ENCODE measurements around the gene B9D1.

Gene B9D1

DNA sequence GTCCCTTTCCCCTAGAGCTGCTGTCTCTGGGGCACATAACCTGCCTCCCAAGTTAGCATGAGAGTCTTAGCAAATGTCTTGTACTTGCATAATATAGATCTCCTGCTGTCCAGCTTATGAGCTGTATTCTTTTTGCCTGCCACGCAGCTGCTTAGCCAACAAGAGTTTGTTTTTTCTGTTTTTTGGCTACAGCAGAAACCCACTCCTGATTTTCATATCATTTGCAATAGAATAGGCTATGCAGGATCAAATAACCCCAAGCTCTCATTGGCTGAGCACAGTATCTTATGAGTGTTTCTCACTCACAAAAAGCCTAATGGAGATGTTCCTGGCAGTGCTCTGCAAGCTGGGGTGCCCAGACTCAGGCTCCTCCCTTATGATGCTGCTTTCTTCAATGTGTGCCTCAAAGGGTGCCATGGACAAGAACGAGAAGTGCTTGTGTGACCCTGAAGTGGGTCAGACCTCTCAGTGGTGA, 23.1 kb downstream of the B9D1 start:
- no peaks in the 10 kb centered on the region for H3K36me3 ChIP-seq (ENCODE audit: control insufficient read depth, low read length)
- no peaks in the 10 kb centered on the region for H3K9me3 ChIP-seq (ENCODE audit: control insufficient read depth, insufficient read depth, low read length)
- no peaks in the 10 kb centered on the region for H3F3A ChIP-seq (ENCODE audit: control insufficient read depth, insufficient read depth)
- no peak overlapping the region for H3K4me2 ChIP-seq (ENCODE audit: low read length)
- no peaks in the 10 kb centered on the region for H3K4me1 ChIP-seq (ENCODE audit: control insufficient read depth, low read length)
- no peaks in the 10 kb centered on the region for H3K9me2 ChIP-seq (replicated peaks; ENCODE audit: control insufficient read depth, low read length)
- H3K27ac ChIP-seq (ENCODE audit: low read depth, low read length), result no peak overlapping the region
- no peak for TF ChIP-seq EZH2phosphoT487 (IDR thresholded peaks at IDR 0.05; ENCODE audit: borderline replicate concordance, low read length)
- TF ChIP-seq, protein P1, sequence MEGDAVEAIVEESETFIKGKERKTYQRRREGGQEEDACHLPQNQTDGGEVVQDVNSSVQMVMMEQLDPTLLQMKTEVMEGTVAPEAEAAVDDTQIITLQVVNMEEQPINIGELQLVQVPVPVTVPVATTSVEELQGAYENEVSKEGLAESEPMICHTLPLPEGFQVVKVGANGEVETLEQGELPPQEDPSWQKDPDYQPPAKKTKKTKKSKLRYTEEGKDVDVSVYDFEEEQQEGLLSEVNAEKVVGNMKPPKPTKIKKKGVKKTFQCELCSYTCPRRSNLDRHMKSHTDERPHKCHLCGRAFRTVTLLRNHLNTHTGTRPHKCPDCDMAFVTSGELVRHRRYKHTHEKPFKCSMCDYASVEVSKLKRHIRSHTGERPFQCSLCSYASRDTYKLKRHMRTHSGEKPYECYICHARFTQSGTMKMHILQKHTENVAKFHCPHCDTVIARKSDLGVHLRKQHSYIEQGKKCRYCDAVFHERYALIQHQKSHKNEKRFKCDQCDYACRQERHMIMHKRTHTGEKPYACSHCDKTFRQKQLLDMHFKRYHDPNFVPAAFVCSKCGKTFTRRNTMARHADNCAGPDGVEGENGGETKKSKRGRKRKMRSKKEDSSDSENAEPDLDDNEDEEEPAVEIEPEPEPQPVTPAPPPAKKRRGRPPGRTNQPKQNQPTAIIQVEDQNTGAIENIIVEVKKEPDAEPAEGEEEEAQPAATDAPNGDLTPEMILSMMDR (IDR thresholded peaks at IDR 0.05; ENCODE audit: low read depth, low read length, poor library complexity, severe bottlenecking), result no peak
- H3K27me3 ChIP-seq (ENCODE audit: control insufficient read depth, low read length), result peaks cover 4% of the 10 kb centered on the region; the same call in 1 of the 2 replicates
- H3K4me3 ChIP-seq (ENCODE audit: low read length), result no peak overlapping the region
- H3K79me2 ChIP-seq (ENCODE audit: control insufficient read depth, low read length), result no peaks in the 10 kb centered on the region
- H4K20me1 ChIP-seq (ENCODE audit: control insufficient read depth, insufficient read depth, low read depth, low read length), result peaks cover 4% of the 10 kb centered on the region; the same call in 1 of the 2 replicates

GRCh38 chr17:19338031-19338990, 24.2 kb downstream of the B9D1 start:
- Histone ChIP-seq H3K36me3 (ENCODE audit: control insufficient read depth, low read length) (no peaks in the 10 kb centered on the region), H3K9me3 (ENCODE audit: control insufficient read depth, insufficient read depth, low read length) (no peaks in the 10 kb centered on the region), H3K27ac (ENCODE audit: low read depth, low read length) (no peak overlapping the region), H3F3A (ENCODE audit: control insufficient read depth, insufficient read depth) (no peaks in the 10 kb centered on the region), H3K4me3 (ENCODE audit: low read length) (no peak overlapping the region), H3K79me2 (ENCODE audit: control insufficient read depth, low read length) (no peaks in the 10 kb centered on the region), H3K27me3 (ENCODE audit: control insufficient read depth, low read length) (peaks cover 4% of the 10 kb centered on the region; the same call in 1 of the 2 replicates), H4K20me1 (ENCODE audit: control insufficient read depth, insufficient read depth, low read depth, low read length) (peaks cover 4% of the 10 kb centered on the region; the same call in 1 of the 2 replicates), H3K9me2 (replicated peaks; ENCODE audit: control insufficient read depth, low read length) (no peaks in the 10 kb centered on the region), H3K4me2 (ENCODE audit: low read length) (no peak overlapping the region), H3K4me1 (ENCODE audit: control insufficient read depth, low read length) (no peaks in the 10 kb centered on the region)
- no peak for TF ChIP-seq EZH2phosphoT487 (IDR thresholded peaks at IDR 0.05; ENCODE audit: borderline replicate concordance, low read length)
- TF ChIP-seq, protein P1 (IDR thresholded peaks at IDR 0.05; ENCODE audit: low read depth, low read length, poor library complexity, severe bottlenecking), result peak; percentile 81

- Histone ChIP-seq H3K9me2 (replicated peaks; ENCODE audit: control insufficient read depth, low read length) (no peaks in the 10 kb centered on the region), H3K4me1 (ENCODE audit: control insufficient read depth, low read length) (no peaks in the 10 kb centered on the region), H4K20me1 (ENCODE audit: control insufficient read depth, insufficient read depth, low read depth, low read length) (peaks cover 4% of the 10 kb centered on the region; the same call in 1 of the 2 replicates), H3K27ac (ENCODE audit: low read depth, low read length) (no peak overlapping the region), H3F3A (ENCODE audit: control insufficient read depth, insufficient read depth) (no peaks in the 10 kb centered on the region), H3K4me3 (ENCODE audit: low read length) (no peak overlapping the region), H3K27me3 (ENCODE audit: control insufficient read depth, low read length) (peaks cover 6% of the 10 kb centered on the region; the same call in 1 of the 2 replicates), H3K4me2 (ENCODE audit: low read length) (no peak overlapping the region), H3K36me3 (ENCODE audit: control insufficient read depth, low read length) (no peaks in the 10 kb centered on the region), H3K79me2 (ENCODE audit: control insufficient read depth, low read length) (no peaks in the 10 kb centered on the region), H3K9me3 (ENCODE audit: control insufficient read depth, insufficient read depth, low read length) (no peaks in the 10 kb centered on the region)
- TF ChIP-seq EZH2phosphoT487 (IDR thresholded peaks at IDR 0.05; ENCODE audit: borderline replicate concordance, low read length), result no peak
- TF ChIP-seq, protein P1 (IDR thresholded peaks at IDR 0.05; ENCODE audit: low read depth, low read length, poor library complexity, severe bottlenecking), result no peak
Measured at GRCh38 chr17:19337712-19338023, 24.9 kb downstream of the B9D1 start.
